BLaER1 treated with 17β-estradiol and CSF1 and Interleukin-3, amounts not matched to agents 10 nM and 100 nM (cell line): ENCODE measurements around the gene EIF2B2.

Source experiments
- H3K27ac ChIP-seq, 11 experiments: shearing (Covaris generic); formaldehyde crosslinking; 2 replicates each; pipeline ENCODE4 v1.8.1; 2022
- H3K27me3 ChIP-seq, 11 experiments: shearing (Covaris generic); formaldehyde crosslinking; 2 replicates each; pipeline ENCODE4 v1.8.1; 2022
- H3K36me3 ChIP-seq, 11 experiments: shearing (Covaris generic); formaldehyde crosslinking; 2 replicates each; pipeline ENCODE4 v1.8.1; 2022
- H3K4me1 ChIP-seq, 10 experiments: shearing (Covaris generic); formaldehyde crosslinking; 2 replicates each; pipeline ENCODE4 v1.8.1; 2022
- H3K4me2 ChIP-seq, 11 experiments: shearing (Covaris generic); formaldehyde crosslinking; 2 replicates each; pipeline ENCODE4 v1.8.1; 2022
- H3K4me3 ChIP-seq, 10 experiments: shearing (Covaris generic); formaldehyde crosslinking; 2 replicates each; pipeline ENCODE4 v1.8.1; 2022
- H3K9ac ChIP-seq, 11 experiments: shearing (Covaris generic); formaldehyde crosslinking; 2 replicates each; pipeline ENCODE4 v1.8.1; 2022
- H3K9me3 ChIP-seq, 11 experiments: shearing (Covaris generic); formaldehyde crosslinking; replicated peaks in 1 of 11; 2 replicates each; pipeline ENCODE4 v1.8.1; 2022
- H4K20me1 ChIP-seq, 11 experiments: shearing (Covaris generic); formaldehyde crosslinking; 2 replicates each; pipeline ENCODE4 v1.8.1; 2022
- Cebpa-rat ChIP-seq, 11 experiments: shearing (Covaris generic); IDR thresholded peaks; 2 replicates each; pipeline ENCODE4 v1.8.1; 2022

EIF2B2 gene

GRCh38 chr14:75049136-75049535, 46.4 kb downstream of the EIF2B2 start:
- no peak overlapping the region for H3K4me3 ChIP-seq
- H3K36me3 ChIP-seq, result peaks cover 0 to 10% (median 0%) of the 10 kb centered on the region in 11 experiments; a peak in 3 of 22 replicates
- no peak for TF ChIP-seq Cebpa-rat (IDR thresholded peaks at IDR 0.05)
- no peaks in the 10 kb centered on the region for H4K20me1 ChIP-seq
- no peak overlapping the region for H3K4me2 ChIP-seq
- H3K27me3 ChIP-seq, result peaks cover 18 to 36% (median 33%) of the 10 kb centered on the region in 11 experiments
- H3K4me1 ChIP-seq, result peaks cover 0 to 15% (median 10%) of the 10 kb centered on the region in 10 experiments; a peak in 10 of 20 replicates
- no peak overlapping the region for H3K9ac ChIP-seq
- H3K27ac ChIP-seq, result no peak overlapping the region
- H3K9me3 ChIP-seq, result peaks cover 0 to 7% (median 0%) of the 10 kb centered on the region in 11 experiments; a peak in 1 of 22 replicates

- H3K9ac ChIP-seq, result no peak overlapping the region
- TF ChIP-seq Cebpa-rat (IDR thresholded peaks at IDR 0.05), result no peak
- H3K36me3 ChIP-seq, result peaks cover 0 to 15% (median 0%) of the 10 kb centered on the region in 11 experiments; a peak in 4 of 22 replicates
- peaks cover 0 to 7% (median 0%) of the 10 kb centered on the region in 11 experiments; a peak in 1 of 22 replicates for H3K9me3 ChIP-seq
- H4K20me1 ChIP-seq, result no peaks in the 10 kb centered on the region
- peaks cover 0 to 15% (median 10%) of the 10 kb centered on the region in 10 experiments; a peak in 10 of 20 replicates for H3K4me1 ChIP-seq
- no peak overlapping the region for H3K27ac ChIP-seq
- no peak overlapping the region for H3K4me3 ChIP-seq
- H3K4me2 ChIP-seq, result peak overlapping the region in 1 of 11 experiments; percentile 78; a peak in 4 of 22 replicates
- peaks cover 18 to 36% (median 33%) of the 10 kb centered on the region in 11 experiments for H3K27me3 ChIP-seq
These were observed 47.0 kb downstream of the EIF2B2 start for GRCh38 chr14:75049731-75050201.

GRCh38 chr14:75050852-75051555, 48.3 kb downstream of the EIF2B2 start, which contains the start of gene MLH3:
MLH3 (minus strand) TSS chr14:75051467; CDS start chr14:75049655, 1,812 bp downstream.
- Histone ChIP-seq H3K9ac (peak within 1 kb of the TSS; percentile 66 to 83 (median 80)), H3K27me3 (peaks cover 18 to 36% (median 33%) of the 10 kb centered on the region in 11 experiments), H3K36me3 (peaks cover 0 to 17% (median 3%) of the 10 kb centered on the region in 11 experiments; a peak in 6 of 22 replicates), H3K4me2 (peak within 1 kb of the TSS; percentile 71 to 85 (median 78)), H3K4me3 (peak within 1 kb of the TSS; percentile 56 to 73 (median 63)), H3K27ac (peak within 1 kb of the TSS; percentile 39 to 79 (median 78); a peak in 21 of 22 replicates), H4K20me1 (no peaks in the 10 kb centered on the region), H3K4me1 (peaks cover 0 to 15% (median 10%) of the 10 kb centered on the region in 10 experiments; a peak in 10 of 20 replicates), H3K9me3 (peaks cover 0 to 7% (median 0%) of the 10 kb centered on the region in 11 experiments; a peak in 1 of 22 replicates)
- TF ChIP-seq Cebpa-rat (IDR thresholded peaks at IDR 0.05), result no peak

- H3K4me3 ChIP-seq, result peak overlapping the region; percentile 56 to 73 (median 63)
- peaks cover 0 to 21% (median 5%) of the 10 kb centered on the region in 11 experiments; a peak in 7 of 22 replicates for H3K36me3 ChIP-seq
- H3K9me3 ChIP-seq, result peaks cover 0 to 7% (median 0%) of the 10 kb centered on the region in 11 experiments; a peak in 1 of 22 replicates
- H3K9ac ChIP-seq, result peak overlapping the region in 9 of 11 experiments; percentile 66 to 83 (median 80); a peak in 12 of 22 replicates
- peaks cover 0 to 15% (median 10%) of the 10 kb centered on the region in 10 experiments; a peak in 10 of 20 replicates for H3K4me1 ChIP-seq
- H4K20me1 ChIP-seq, result no peaks in the 10 kb centered on the region
- peak overlapping the region; percentile 71 to 85 (median 78) for H3K4me2 ChIP-seq
- peaks cover 18 to 36% (median 33%) of the 10 kb centered on the region in 11 experiments for H3K27me3 ChIP-seq
- H3K27ac ChIP-seq, result peak overlapping the region in 7 of 11 experiments; percentile 65 to 79 (median 78); a peak in 7 of 22 replicates
- TF ChIP-seq Cebpa-rat (IDR thresholded peaks at IDR 0.05), result no peak
These were observed 48.8 kb downstream of the EIF2B2 start for GRCh38 chr14:75051556-75051899.

- Histone ChIP-seq H3K4me1 (peaks cover 0 to 15% (median 10%) of the 10 kb centered on the region in 10 experiments; a peak in 10 of 20 replicates), H3K27ac (no peak overlapping the region)
These were observed 50.9 kb downstream of the EIF2B2 start for GRCh38 chr14:75053396-75054291.

GRCh38 chr14:75054421-75054820, 51.7 kb downstream of the EIF2B2 start:
- Histone ChIP-seq H3K4me2 (no peak overlapping the region), H3K4me1 (peaks cover 0 to 15% (median 10%) of the 10 kb centered on the region in 10 experiments; a peak in 10 of 20 replicates), H3K27me3 (peaks cover 18 to 34% (median 31%) of the 10 kb centered on the region in 11 experiments), H3K27ac (no peak overlapping the region), H3K4me3 (no peak overlapping the region), H4K20me1 (no peaks in the 10 kb centered on the region), H3K36me3 (peaks cover 0 to 31% (median 4%) of the 10 kb centered on the region in 11 experiments; a peak in 9 of 22 replicates), H3K9me3 (peaks cover 0 to 7% (median 0%) of the 10 kb centered on the region in 11 experiments; a peak in 1 of 22 replicates), H3K9ac (no peak overlapping the region)
- TF ChIP-seq Cebpa-rat (IDR thresholded peaks at IDR 0.05), result no peak

More at GRCh38 chr14:75053396-75054291, 50.9 kb downstream of the EIF2B2 start:
- Histone ChIP-seq H4K20me1 (no peaks in the 10 kb centered on the region), H3K36me3 (peaks cover 0 to 24% (median 5%) of the 10 kb centered on the region in 11 experiments; a peak in 8 of 22 replicates), H3K4me3 (no peak overlapping the region), H3K4me2 (no peak overlapping the region), H3K9me3 (peaks cover 0 to 7% (median 0%) of the 10 kb centered on the region in 11 experiments; a peak in 1 of 22 replicates), H3K9ac (no peak overlapping the region), H3K27me3 (peaks cover 18 to 36% (median 33%) of the 10 kb centered on the region in 11 experiments)
- TF ChIP-seq Cebpa-rat (IDR thresholded peaks at IDR 0.05), result no peak

GRCh38 chr14:75059642-75060041, 56.9 kb downstream of the EIF2B2 start:
- no peak for TF ChIP-seq Cebpa-rat (IDR thresholded peaks at IDR 0.05)
- Histone ChIP-seq H3K27me3 (no peaks in the 10 kb centered on the region), H3K9ac (no peak overlapping the region), H3K36me3 (peaks cover 0 to 40% (median 22%) of the 10 kb centered on the region in 11 experiments; a peak in 19 of 22 replicates), H3K4me3 (no peak overlapping the region), H4K20me1 (no peaks in the 10 kb centered on the region), H3K9me3 (peaks cover 6 to 13% (median 10%) of the 10 kb centered on the region in 11 experiments; a peak in 17 of 22 replicates), H3K4me2 (no peak overlapping the region), H3K4me1 (peaks cover 9 to 17% (median 14%) of the 10 kb centered on the region in 10 experiments; a peak in 19 of 20 replicates), H3K27ac (no peak overlapping the region)

GRCh38 chr14:75060420-75060819, 57.7 kb downstream of the EIF2B2 start:
- no peak for TF ChIP-seq Cebpa-rat (IDR thresholded peaks at IDR 0.05)
- Histone ChIP-seq H3K36me3 (peaks cover 0 to 38% (median 22%) of the 10 kb centered on the region in 11 experiments; a peak in 19 of 22 replicates), H3K9me3 (peaks cover 6 to 13% (median 10%) of the 10 kb centered on the region in 11 experiments; a peak in 17 of 22 replicates), H3K27ac (no peak overlapping the region), H3K4me1 (peaks cover 9 to 17% (median 14%) of the 10 kb centered on the region in 10 experiments; a peak in 19 of 20 replicates), H3K4me2 (no peak overlapping the region), H3K27me3 (no peaks in the 10 kb centered on the region), H4K20me1 (no peaks in the 10 kb centered on the region), H3K9ac (no peak overlapping the region), H3K4me3 (no peak overlapping the region)
